Measurements from ENCODE around the gene FOXP1. TPM values are rescaled to one million over a fixed set of nuclear protein-coding genes. Genes with fewer than 3 reads are reported as not detected.

FOXP1 gene
- total RNA-seq, 1 experiment from 2014 or later = 2.9 TPM

GRCh38 chr3:71466483-71466882 is 117.0 kb downstream of the FOXP1 start:
- Histone ChIP-seq H3K27me3 (ENCODE audit: control insufficient read depth, insufficient read depth, low read length) (no peaks in the 10 kb centered on the region; the same call in 1 of the 2 replicates), H3K4me3 (ENCODE audit: low read depth in 2 of 2, low read length in 2 of 2) (no peak overlapping the region), H3K27ac (ENCODE audit: low read length) (no peak overlapping the region), H3K9me3 (ENCODE audit: control insufficient read depth, insufficient read depth, low read depth, low read length) (no peaks in the 10 kb centered on the region), H3K4me1 (ENCODE audit: control insufficient read depth, insufficient read depth, low read length) (no peaks in the 10 kb centered on the region), H3K36me3 (ENCODE audit: control insufficient read depth, insufficient read depth, low read length) (no peaks in the 10 kb centered on the region)
- POLR2A ChIA-PET = no interaction called here
- no peak for TF ChIP-seq TCF7L2 (IDR thresholded peaks at IDR 0.05; ENCODE audit: low read depth, low read length)
- TF ChIP-seq CTCF (IDR thresholded peaks at IDR 0.05) = no peak
- TF ChIP-seq SIN3A (IDR thresholded peaks at IDR 0.05; ENCODE audit: borderline replicate concordance, insufficient read depth, low read depth, low read length) = no peak
- TF ChIP-seq POLR2AphosphoS5 (IDR thresholded peaks at IDR 0.05; ENCODE audit: low read depth, low read length) = no peak
- TF ChIP-seq REST (IDR thresholded peaks at IDR 0.05; ENCODE audit: insufficient read depth in 1 of 2, low read depth in 2 of 2, low read length in 1 of 2) = no peak
- BruUV-seq (replicated peaks) = no TSS peak
- CTCF ChIA-PET = no interaction called here
- DNase-seq (ENCODE audit: low read depth, low spot score) (no peak), ATAC-seq (no peak)
- in situ Hi-C loops (cut with HindIII; ENCODE audit: low pct_unique_long_range_greater_than_20kb, low sequenced_read_pairs) (no loop called here), intact Hi-C loops (cut with micrococcal nuclease; ENCODE audit: unreplicated experiment) (no loop called here)

- Histone ChIP-seq H3K4me3 (ENCODE audit: low read depth in 2 of 2, low read length in 2 of 2) (no peak overlapping the region), H3K36me3 (ENCODE audit: control insufficient read depth, insufficient read depth, low read length) (no peaks in the 10 kb centered on the region), H3K4me1 (ENCODE audit: control insufficient read depth, insufficient read depth, low read length) (no peaks in the 10 kb centered on the region), H3K9me3 (ENCODE audit: control insufficient read depth, insufficient read depth, low read depth, low read length) (no peaks in the 10 kb centered on the region), H3K27me3 (ENCODE audit: control insufficient read depth, insufficient read depth, low read length) (no peaks in the 10 kb centered on the region; the same call in 1 of the 2 replicates), H3K27ac (ENCODE audit: low read length) (no peak overlapping the region)
- in situ Hi-C loops (cut with HindIII; ENCODE audit: low pct_unique_long_range_greater_than_20kb, low sequenced_read_pairs) (no loop called here), intact Hi-C loops (cut with micrococcal nuclease; ENCODE audit: unreplicated experiment) (no loop called here)
- ATAC-seq (no peak), DNase-seq (ENCODE audit: low read depth, low spot score) (no peak)
- CTCF ChIA-PET = no interaction called here
- TF ChIP-seq CTCF (IDR thresholded peaks at IDR 0.05) (no peak), TCF7L2 (IDR thresholded peaks at IDR 0.05; ENCODE audit: low read depth, low read length) (no peak), REST (IDR thresholded peaks at IDR 0.05; ENCODE audit: insufficient read depth in 1 of 2, low read depth in 2 of 2, low read length in 1 of 2) (no peak), SIN3A (IDR thresholded peaks at IDR 0.05; ENCODE audit: borderline replicate concordance, insufficient read depth, low read depth, low read length) (no peak), POLR2AphosphoS5 (IDR thresholded peaks at IDR 0.05; ENCODE audit: low read depth, low read length) (no peak)
- BruUV-seq (replicated peaks) = no TSS peak
- POLR2A ChIA-PET = no interaction called here
Measured at GRCh38 chr3:71465371-71466036, 118.0 kb downstream of the FOXP1 start.

All from Panc1 (cell line).